BLaER1 treated with 17β-estradiol and CSF1 and Interleukin-3, amounts not matched to agents 10 nM and 100 nM (cell line): ENCODE results near the gene LMO2.

ENCODE experiments used
- H3K27ac ChIP-seq, 11 experiments: shearing (Covaris generic); formaldehyde crosslinking; 2 replicates each; pipeline ENCODE4 v1.8.1; 2022
- H3K27me3 ChIP-seq, 11 experiments: shearing (Covaris generic); formaldehyde crosslinking; 2 replicates each; pipeline ENCODE4 v1.8.1; 2022
- H3K36me3 ChIP-seq, 11 experiments: shearing (Covaris generic); formaldehyde crosslinking; 2 replicates each; pipeline ENCODE4 v1.8.1; 2022
- H3K4me1 ChIP-seq, 10 experiments: shearing (Covaris generic); formaldehyde crosslinking; 2 replicates each; pipeline ENCODE4 v1.8.1; 2022
- H3K4me2 ChIP-seq, 11 experiments: shearing (Covaris generic); formaldehyde crosslinking; 2 replicates each; pipeline ENCODE4 v1.8.1; 2022
- H3K4me3 ChIP-seq, 10 experiments: shearing (Covaris generic); formaldehyde crosslinking; 2 replicates each; pipeline ENCODE4 v1.8.1; 2022
- H3K9ac ChIP-seq, 11 experiments: shearing (Covaris generic); formaldehyde crosslinking; 2 replicates each; pipeline ENCODE4 v1.8.1; 2022
- H3K9me3 ChIP-seq, 11 experiments: shearing (Covaris generic); formaldehyde crosslinking; replicated peaks in 1 of 11; 2 replicates each; pipeline ENCODE4 v1.8.1; 2022
- H4K20me1 ChIP-seq, 11 experiments: shearing (Covaris generic); formaldehyde crosslinking; 2 replicates each; pipeline ENCODE4 v1.8.1; 2022
- Cebpa-rat ChIP-seq, 11 experiments: shearing (Covaris generic); IDR thresholded peaks; 2 replicates each; pipeline ENCODE4 v1.8.1; 2022

LMO2 gene

GRCh38 chr11:33863418-33864172, 28.3 kb downstream of the LMO2 start:
- H3K4me2 ChIP-seq = peak overlapping the region in 8 of 11 experiments; percentile 2 to 98 (median 84); a peak in 13 of 22 replicates
- peak overlapping the region in 3 of 10 experiments; percentile 32 to 82 (median 74); a peak in 2 of 20 replicates for H3K4me3 ChIP-seq
- H3K9ac ChIP-seq = peak overlapping the region in 5 of 11 experiments; percentile 12 to 99 (median 29); a peak in 6 of 22 replicates
- H3K27ac ChIP-seq = no peak overlapping the region
- H4K20me1 ChIP-seq = peaks cover 37 to 100% (median 90%) of the 10 kb centered on the region in 11 experiments
- H3K9me3 ChIP-seq = peaks cover 0 to 1% (median 0%) of the 10 kb centered on the region in 11 experiments; a peak in 2 of 22 replicates
- TF ChIP-seq Cebpa-rat (IDR thresholded peaks at IDR 0.05) = no peak
- peaks cover 0 to 21% (median 7%) of the 10 kb centered on the region in 11 experiments; a peak in 13 of 22 replicates for H3K27me3 ChIP-seq
- H3K36me3 ChIP-seq = peaks cover 54 to 100% (median 95%) of the 10 kb centered on the region in 11 experiments
- H3K4me1 ChIP-seq = peaks cover 47 to 97% (median 86%) of the 10 kb centered on the region in 10 experiments

GRCh38 chr11:33861941-33862589, 29.8 kb downstream of the LMO2 start:
- Histone ChIP-seq H3K9me3 (no peaks in the 10 kb centered on the region), H3K9ac (peak overlapping the region in 5 of 11 experiments; percentile 1 to 57 (median 44); a peak in 7 of 22 replicates), H3K27ac (peak overlapping the region in 2 of 11 experiments; percentile 3 to 8; a peak in 2 of 22 replicates), H3K36me3 (peaks cover 54 to 100% (median 99%) of the 10 kb centered on the region in 11 experiments), H3K27me3 (peaks cover 0 to 7% (median 0%) of the 10 kb centered on the region in 11 experiments; a peak in 6 of 22 replicates), H3K4me2 (peak overlapping the region; percentile 50 to 98 (median 66); a peak in 21 of 22 replicates), H4K20me1 (peaks cover 28 to 100% (median 97%) of the 10 kb centered on the region in 11 experiments; a peak in 21 of 22 replicates), H3K4me1 (peaks cover 37 to 91% (median 85%) of the 10 kb centered on the region in 10 experiments), H3K4me3 (peak overlapping the region in 1 of 10 experiments; percentile 5; a peak in 1 of 20 replicates)
- TF ChIP-seq Cebpa-rat (IDR thresholded peaks at IDR 0.05) = no peak

- Histone ChIP-seq H3K4me2 (peak overlapping the region; percentile 50 to 98 (median 66)), H3K4me3 (peak overlapping the region in 1 of 10 experiments; percentile 4; a peak in 2 of 20 replicates), H3K9ac (peak overlapping the region in 4 of 11 experiments; percentile 1 to 57 (median 47); a peak in 7 of 22 replicates), H3K27ac (peak overlapping the region in 2 of 11 experiments; percentile 3 to 22; a peak in 2 of 22 replicates), H3K27me3 (0 out of 22 replicates have a peak, but pooled peaks cover 0 to under 1% (median 0%) of the 10 kb centered on the region in 11 experiments), H3K36me3 (peaks cover 54 to 100% (median 99%) of the 10 kb centered on the region in 11 experiments), H4K20me1 (peaks cover 22 to 100% (median 96%) of the 10 kb centered on the region in 11 experiments; a peak in 21 of 22 replicates), H3K9me3 (no peaks in the 10 kb centered on the region), H3K4me1 (peaks cover 34 to 85% (median 78%) of the 10 kb centered on the region in 10 experiments)
- TF ChIP-seq Cebpa-rat (IDR thresholded peaks at IDR 0.05) = no peak
Observed at GRCh38 chr11:33861386-33861785, 30.5 kb downstream of the LMO2 start.

GRCh38 chr11:33860926-33861325, 30.9 kb downstream of the LMO2 start:
- Histone ChIP-seq H3K4me1 (peaks cover 34 to 80% (median 74%) of the 10 kb centered on the region in 10 experiments), H3K4me3 (peak overlapping the region in 1 of 10 experiments; percentile 4; a peak in 2 of 20 replicates), H4K20me1 (peaks cover 18 to 100% (median 96%) of the 10 kb centered on the region in 11 experiments; a peak in 21 of 22 replicates), H3K9me3 (no peaks in the 10 kb centered on the region), H3K27ac (peak overlapping the region in 5 of 11 experiments; percentile 9 to 22 (median 15); a peak in 5 of 22 replicates), H3K27me3 (no peaks in the 10 kb centered on the region), H3K36me3 (peaks cover 55 to 100% (median 99%) of the 10 kb centered on the region in 11 experiments), H3K4me2 (peak overlapping the region; percentile 50 to 98 (median 66)), H3K9ac (peak overlapping the region in 2 of 11 experiments; percentile 50 to 57; a peak in 7 of 22 replicates)
- TF ChIP-seq Cebpa-rat (IDR thresholded peaks at IDR 0.05) = no peak

- peaks cover 34 to 64% (median 58%) of the 10 kb centered on the region in 10 experiments for H3K4me1 ChIP-seq
- no peaks in the 10 kb centered on the region for H3K27me3 ChIP-seq
- peak overlapping the region in 7 of 11 experiments; percentile 51 to 98 (median 85); a peak in 11 of 22 replicates for H3K4me2 ChIP-seq
- H3K36me3 ChIP-seq = peaks cover 57 to 99% (median 94%) of the 10 kb centered on the region in 11 experiments
- no peaks in the 10 kb centered on the region for H3K9me3 ChIP-seq
- H3K9ac ChIP-seq = peak overlapping the region in 5 of 11 experiments; percentile 2 to 57 (median 41); a peak in 6 of 22 replicates
- peaks cover 8 to 100% (median 88%) of the 10 kb centered on the region in 11 experiments; a peak in 21 of 22 replicates for H4K20me1 ChIP-seq
- no peak overlapping the region for H3K4me3 ChIP-seq
- TF ChIP-seq Cebpa-rat (IDR thresholded peaks at IDR 0.05) = no peak
- H3K27ac ChIP-seq = peak overlapping the region in 1 of 11 experiments; percentile 8; a peak in 1 of 22 replicates
Observed at GRCh38 chr11:33859306-33859705, 32.6 kb downstream of the LMO2 start.

GRCh38 chr11:33857933-33858371, 33.9 kb downstream of the LMO2 start:
- TF ChIP-seq Cebpa-rat (IDR thresholded peaks at IDR 0.05) = no peak
- Histone ChIP-seq H3K27me3 (no peaks in the 10 kb centered on the region), H3K9me3 (no peaks in the 10 kb centered on the region), H3K4me1 (peaks cover 34 to 50% (median 44%) of the 10 kb centered on the region in 10 experiments), H3K4me3 (no peak overlapping the region), H4K20me1 (peaks cover 0 to 100% (median 75%) of the 10 kb centered on the region in 11 experiments; a peak in 20 of 22 replicates), H3K9ac (no peak overlapping the region), H3K27ac (0 out of 22 replicates have a peak overlapping the region, but pooled peaks of 1 of the 11 experiments have one; percentile 6), H3K36me3 (peaks cover 45 to 98% (median 83%) of the 10 kb centered on the region in 11 experiments; a peak in 21 of 22 replicates), H3K4me2 (peak overlapping the region in 1 of 11 experiments; percentile 24; a peak in 1 of 22 replicates)

- no peak overlapping the region for H3K27ac ChIP-seq
- peaks cover 17 to 26% (median 20%) of the 10 kb centered on the region in 10 experiments for H3K4me1 ChIP-seq
- no peaks in the 10 kb centered on the region for H3K27me3 ChIP-seq
- TF ChIP-seq Cebpa-rat (IDR thresholded peaks at IDR 0.05) = no peak
- no peak overlapping the region for H3K4me2 ChIP-seq
- H3K9ac ChIP-seq = no peak overlapping the region
- H3K9me3 ChIP-seq = no peaks in the 10 kb centered on the region
- peaks cover 24 to 82% (median 68%) of the 10 kb centered on the region in 11 experiments; a peak in 21 of 22 replicates for H3K36me3 ChIP-seq
- peaks cover 0 to 100% (median 53%) of the 10 kb centered on the region in 11 experiments; a peak in 19 of 22 replicates for H4K20me1 ChIP-seq
- no peak overlapping the region for H3K4me3 ChIP-seq
Observed at GRCh38 chr11:33855500-33855899, 36.4 kb downstream of the LMO2 start.
